HG03060 (cell line): ENCODE data around the gene NUDT19.
A peak's percentile ranks its signal among the peaks of the same experiment; 100 is the strongest.
"Not testable (repeated sequence)": the region's sequence is repeated elsewhere in the genome, so short reads cannot be mapped to it uniquely, and the experiment has no call there.

Experiments used
- ATAC-seq: cut with Tn5 transposase; IDR thresholded peaks from one replicate; pipeline ENCODE4 v1.9.1; 2021; ENCODE audit warnings: low read depth, moderate number of reproducible peaks; ENCODE audit not compliant: unreplicated experiment

The NUDT19 gene

GRCh38 chr19:32691291-32691951 is at the start of gene NUDT19:
TSS of gene NUDT19 (plus strand) at chr19:32691821. CDS start at chr19:32691961, 140 bp downstream.
- ATAC-seq, result peak; percentile 73

- ATAC-seq, result no peak
Measured at GRCh38 chr19:32642771-32643170, 48.9 kb upstream of the NUDT19 start.

- no peak for ATAC-seq
Measured at GRCh38 chr19:32646556-32646955, 45.1 kb upstream of the NUDT19 start.

- ATAC-seq, result no peak
Measured at GRCh38 chr19:32647361-32647760, 44.3 kb upstream of the NUDT19 start.

GRCh38 chr19:32649751-32650150 is 41.9 kb upstream of the NUDT19 start:
- no peak for ATAC-seq

GRCh38 chr19:32650671-32651070 is 41.0 kb upstream of the NUDT19 start:
- no peak for ATAC-seq

GRCh38 chr19:32651729-32652140 is 39.9 kb upstream of the NUDT19 start:
- no peak for ATAC-seq

GRCh38 chr19:32652331-32652730 is 39.3 kb upstream of the NUDT19 start:
- not testable (repeated sequence) for ATAC-seq

GRCh38 chr19:32652894-32653598 is 38.6 kb upstream of the NUDT19 start:
- no peak for ATAC-seq

GRCh38 chr19:32653599-32653915 is 38.1 kb upstream of the NUDT19 start:
- no peak for ATAC-seq

- not testable (repeated sequence) for ATAC-seq
Measured at GRCh38 chr19:32656379-32656778, 35.2 kb upstream of the NUDT19 start.

- no peak for ATAC-seq
Measured at GRCh38 chr19:32658075-32658474, 33.5 kb upstream of the NUDT19 start.

- no peak for ATAC-seq
Measured at GRCh38 chr19:32658527-32658926, 33.1 kb upstream of the NUDT19 start.

GRCh38 chr19:32661318-32661717 is 30.3 kb upstream of the NUDT19 start:
- ATAC-seq, result no peak

GRCh38 chr19:32662186-32662585 is 29.4 kb upstream of the NUDT19 start:
- ATAC-seq, result no peak

- ATAC-seq, result no peak
Measured at GRCh38 chr19:32666084-32666483, 25.5 kb upstream of the NUDT19 start.

GRCh38 chr19:32669310-32669709 is 22.3 kb upstream of the NUDT19 start:
- ATAC-seq, result no peak

GRCh38 chr19:32671883-32672593 is 19.6 kb upstream of the NUDT19 start:
- ATAC-seq, result no peak

- no peak for ATAC-seq
Measured at GRCh38 chr19:32672841-32673240, 18.8 kb upstream of the NUDT19 start.

- ATAC-seq, result no peak
Measured at GRCh38 chr19:32673573-32673972, 18.0 kb upstream of the NUDT19 start.

- ATAC-seq, result no peak
Measured at GRCh38 chr19:32674153-32674930, 17.3 kb upstream of the NUDT19 start.
